NCI-H2081 (cell line): ENCODE results near the gene FERMT3.
"Not testable (repeated sequence)": the region's sequence is repeated elsewhere in the genome, so short reads cannot be mapped to it uniquely, and the experiment has no call there.

Experiments
- DNase-seq, 2 experiments: peaks; one replicate each; lab custom pipeline; 2025; lab: John Stamatoyannopoulos, UW

The FERMT3 gene

DNA sequence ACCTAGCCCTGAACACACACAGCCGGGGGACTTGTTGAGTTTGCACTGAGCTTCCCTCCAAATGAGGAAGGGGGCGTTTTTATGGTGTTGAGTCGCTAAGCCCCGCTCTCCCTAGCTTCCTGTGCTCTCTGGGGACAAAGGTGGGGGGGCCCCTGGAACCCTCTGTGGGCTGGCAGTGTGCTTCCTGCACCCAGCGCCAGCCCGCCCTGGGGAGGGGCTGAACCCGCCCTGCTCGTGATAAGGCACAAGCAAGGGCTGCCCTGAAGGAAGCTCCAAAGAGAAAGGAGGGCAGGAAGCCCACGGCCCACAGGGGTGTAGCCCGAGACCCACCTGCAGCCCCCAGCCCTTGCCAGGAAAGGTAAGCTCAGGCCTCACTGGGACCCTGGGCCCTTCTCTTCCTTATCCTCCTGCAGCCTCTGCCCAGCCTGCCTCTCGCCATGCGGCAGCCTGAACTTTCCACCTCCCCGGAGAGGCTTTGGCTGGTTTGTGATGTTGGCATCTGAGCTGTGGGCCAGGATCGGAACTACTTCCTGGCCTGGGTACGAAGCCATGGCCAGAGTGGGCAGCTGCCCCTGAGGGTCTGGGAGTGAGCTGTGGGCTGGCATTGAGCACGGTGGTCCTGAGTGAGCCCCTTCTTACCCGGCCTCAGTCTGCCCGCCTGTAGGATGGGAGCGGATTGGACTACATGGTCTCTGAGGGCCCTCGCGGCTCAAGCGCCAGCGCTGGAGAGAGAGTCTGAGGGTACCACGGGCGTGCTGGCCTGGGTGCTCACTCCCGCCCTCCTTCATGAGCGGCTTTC lies at the start of gene FERMT3:
Gene FERMT3, plus strand, starts transcription at position 265 of the 799 bp plus-strand sequence. CDS start 644 bp downstream, outside the sequence.
- DNase-seq, result no peak

GRCh38 chr11:64157631-64158394 lies 48.7 kb upstream of the FERMT3 start:
- DNase-seq, result no peak

GRCh38 chr11:64161037-64161436 lies 45.5 kb upstream of the FERMT3 start:
- DNase-seq, result no peak

DNA sequence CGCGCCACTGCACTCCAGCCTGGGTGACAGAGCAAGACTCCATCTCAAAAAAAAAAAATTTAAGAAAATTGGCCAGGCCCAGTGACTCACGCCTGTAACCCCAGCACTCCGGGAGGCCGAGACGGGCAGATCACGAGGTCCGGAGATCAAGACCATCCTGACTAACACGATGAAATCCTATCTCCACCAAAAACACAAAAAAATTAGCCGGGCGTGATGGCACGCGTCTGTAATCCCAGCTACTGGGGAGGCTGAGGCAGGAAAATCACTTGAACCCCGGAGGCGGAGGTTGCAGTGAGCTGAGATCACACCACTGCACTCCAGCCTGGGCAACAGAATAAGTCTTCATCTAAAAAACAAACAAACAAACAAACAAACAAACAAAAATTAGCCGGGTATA lies 43.8 kb upstream of the FERMT3 start:
- not testable (repeated sequence) for DNase-seq

DNA sequence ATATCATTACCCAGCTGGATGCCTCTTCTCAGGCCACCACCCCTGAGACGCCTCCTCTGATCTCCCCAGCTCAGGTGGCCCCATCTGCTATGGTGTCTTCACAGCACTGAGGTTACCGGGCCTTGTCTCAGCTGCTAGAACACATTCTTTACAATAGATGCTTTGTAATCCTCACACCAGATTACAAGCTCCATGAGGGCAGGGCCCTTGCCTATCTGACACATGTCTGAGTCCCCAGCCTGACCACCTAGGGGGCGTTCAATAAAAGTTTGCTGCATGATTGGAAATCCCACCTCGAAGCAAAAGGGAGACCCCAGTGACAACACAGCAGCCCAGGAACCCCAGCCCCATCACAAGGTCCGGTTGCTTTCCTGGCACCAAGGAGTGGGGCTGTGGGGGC lies 42.6 kb upstream of the FERMT3 start:
- no peak for DNase-seq

GRCh38 chr11:64164392-64165312 lies 41.9 kb upstream of the FERMT3 start:
- no peak for DNase-seq

DNA sequence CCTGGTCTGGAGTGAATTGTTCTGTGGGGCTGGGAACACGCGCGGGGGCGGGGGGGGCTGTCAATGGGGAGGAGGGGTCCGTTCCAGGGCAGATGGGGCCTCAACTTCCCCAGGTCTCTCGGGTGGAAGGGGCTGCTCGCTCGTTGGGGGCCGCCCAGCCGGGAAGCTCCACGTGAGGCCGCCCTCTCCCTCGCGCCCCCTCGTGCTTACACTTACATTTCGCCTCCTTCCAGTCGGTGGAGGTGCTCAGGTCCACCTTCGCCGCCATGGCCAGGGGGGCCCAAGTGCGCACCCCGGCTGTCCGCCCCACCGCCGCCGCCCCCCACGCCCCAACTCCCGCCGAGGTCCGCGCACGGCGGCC lies 41.1 kb upstream of the FERMT3 start:
- DNase-seq, result no peak

GRCh38 chr11:64165842-64166635 lies 40.5 kb upstream of the FERMT3 start, which contains the start of gene MACROD1:
Gene MACROD1 (minus strand): TSS chr11:64166113. CDS start chr11:64165994, 119 bp downstream.
- DNase-seq, result peak; percentile 83 to 92

- no peak for DNase-seq
These were observed 36.1 kb upstream of the FERMT3 start for GRCh38 chr11:64170419-64170818.

DNA sequence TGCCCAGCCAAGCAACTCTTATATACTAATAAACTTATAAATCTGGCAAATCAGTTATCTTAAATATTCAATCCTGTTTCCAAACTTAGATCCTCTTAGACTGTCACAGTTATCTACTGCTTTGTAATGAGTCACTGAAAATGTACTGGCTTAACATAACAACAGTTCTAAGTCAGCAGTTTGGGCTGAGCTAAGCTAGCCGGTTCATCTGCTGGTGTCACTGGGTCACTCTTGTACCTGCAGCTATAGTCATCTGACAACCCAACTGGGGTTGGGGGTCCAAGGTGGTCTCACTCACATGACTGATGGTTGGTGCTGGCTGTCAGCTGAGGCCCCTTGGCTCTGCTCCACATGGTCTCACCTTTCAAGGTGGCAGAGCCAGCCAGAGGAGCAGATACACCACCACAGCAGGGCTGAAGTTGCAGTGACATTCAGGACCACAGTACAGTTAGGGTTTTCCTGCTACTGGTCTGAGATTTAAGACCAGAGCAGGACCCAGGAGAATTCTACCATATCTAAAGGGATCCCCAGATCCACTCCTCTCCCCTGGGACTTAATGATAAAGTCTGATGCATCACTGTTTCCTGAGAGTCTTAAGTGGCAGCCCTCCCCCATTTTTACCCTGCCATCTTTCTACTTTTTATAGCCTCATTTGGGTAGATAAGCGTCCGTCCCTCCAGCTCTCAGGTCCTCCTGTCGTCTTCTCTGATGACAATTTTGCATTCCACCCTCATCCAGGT lies 32.7 kb upstream of the FERMT3 start:
- DNase-seq, result no peak

DNA sequence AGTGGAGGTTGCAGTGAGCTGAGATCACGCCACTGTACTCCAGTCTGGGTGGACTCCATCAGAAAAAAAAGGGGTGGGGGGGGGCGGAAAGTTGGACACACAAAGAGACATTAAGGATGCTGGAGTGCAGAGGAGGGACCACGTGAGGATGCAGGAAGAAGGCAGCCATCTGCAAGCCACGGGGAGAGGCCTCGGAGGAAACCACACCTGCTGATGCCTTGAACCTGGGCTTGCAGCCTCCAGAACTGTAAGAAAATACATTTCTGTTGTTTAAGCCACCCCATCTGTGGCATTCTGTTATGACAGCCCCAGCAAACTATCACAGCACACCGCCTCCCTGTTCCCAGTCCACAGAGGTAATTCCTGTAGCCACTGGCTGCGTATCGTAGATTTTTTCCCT lies 29.8 kb upstream of the FERMT3 start:
- no peak for DNase-seq

GRCh38 chr11:64178203-64178602 lies 28.3 kb upstream of the FERMT3 start:
- DNase-seq, result no peak

DNA sequence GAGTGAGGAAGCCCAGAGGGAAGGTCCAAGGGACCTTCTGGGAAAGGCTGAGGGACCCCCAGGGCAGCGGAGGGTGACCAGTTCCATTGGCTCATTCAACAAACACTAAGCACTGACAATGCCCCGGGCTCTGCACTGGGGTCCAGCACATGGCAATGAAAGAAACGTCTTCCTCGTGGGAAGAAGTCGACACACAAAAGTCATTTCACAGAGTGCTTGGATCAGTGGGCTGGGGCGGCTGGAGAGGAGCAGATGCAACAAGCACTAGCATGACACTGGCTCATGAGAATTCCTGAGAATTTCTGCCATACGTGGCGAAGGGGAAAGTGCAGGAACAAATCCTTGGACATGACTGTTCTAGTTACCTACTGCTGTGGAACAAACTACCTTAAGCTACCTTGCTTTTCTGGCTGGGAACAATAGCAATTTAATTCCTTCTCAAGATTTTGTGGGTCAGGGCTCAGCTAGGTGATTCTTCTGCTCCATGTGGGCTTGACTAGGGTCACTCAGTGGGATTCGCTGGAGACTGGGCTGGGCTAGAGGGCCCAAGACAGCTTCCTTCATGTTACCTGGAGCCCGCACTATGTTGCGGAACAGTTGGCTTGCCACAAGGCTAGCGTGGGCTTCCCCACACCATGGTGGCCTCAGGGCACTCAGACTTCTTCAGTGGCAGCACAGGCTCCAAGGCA lies 27.4 kb upstream of the FERMT3 start:
- no peak for DNase-seq

DNA sequence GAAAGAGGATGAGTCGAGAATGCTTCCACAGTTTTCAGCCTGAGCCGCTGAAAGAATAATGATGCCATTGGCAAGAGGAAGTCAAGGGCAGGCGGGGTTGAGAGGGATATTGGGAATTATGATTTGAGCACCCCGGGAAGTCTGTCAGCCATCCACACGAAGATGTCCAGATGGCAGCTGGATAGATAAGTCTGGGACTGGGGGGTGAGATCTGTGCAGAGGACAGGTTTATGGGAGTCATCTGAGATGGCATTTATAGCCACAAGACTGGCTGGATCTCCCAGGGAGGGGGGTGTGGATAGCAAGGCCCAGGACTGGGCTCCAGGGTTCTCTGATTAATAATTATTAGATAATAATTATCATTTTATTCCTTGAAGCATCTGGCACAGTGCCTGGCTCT lies 25.6 kb upstream of the FERMT3 start:
- no peak for DNase-seq

- DNase-seq, result peak; percentile 27 to 46
These were observed 24.8 kb upstream of the FERMT3 start for GRCh38 chr11:64181506-64182411.

DNA sequence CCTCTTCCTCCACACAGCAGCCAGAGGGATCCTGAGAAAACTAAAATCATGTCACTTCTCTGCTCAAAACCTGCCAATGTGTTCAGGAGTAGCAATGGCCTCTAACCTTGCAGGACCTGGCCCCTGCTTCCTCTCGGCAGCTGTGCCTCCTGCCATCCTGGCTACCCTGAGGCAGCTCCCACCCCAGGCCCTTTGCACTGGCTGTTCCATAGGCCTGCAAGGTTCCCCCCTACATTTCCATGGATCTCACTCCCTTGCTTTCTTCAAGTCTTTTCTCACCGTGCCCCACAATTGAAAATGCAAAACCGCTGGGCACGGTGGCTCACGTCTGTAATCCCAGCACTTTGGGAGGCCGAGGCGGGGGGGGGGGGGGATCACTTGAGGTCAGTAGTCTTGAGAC lies 22.6 kb upstream of the FERMT3 start:
- no peak for DNase-seq

GRCh38 chr11:64185175-64185692 lies 21.3 kb upstream of the FERMT3 start:
- DNase-seq, result peak; percentile 41 to 63

DNA sequence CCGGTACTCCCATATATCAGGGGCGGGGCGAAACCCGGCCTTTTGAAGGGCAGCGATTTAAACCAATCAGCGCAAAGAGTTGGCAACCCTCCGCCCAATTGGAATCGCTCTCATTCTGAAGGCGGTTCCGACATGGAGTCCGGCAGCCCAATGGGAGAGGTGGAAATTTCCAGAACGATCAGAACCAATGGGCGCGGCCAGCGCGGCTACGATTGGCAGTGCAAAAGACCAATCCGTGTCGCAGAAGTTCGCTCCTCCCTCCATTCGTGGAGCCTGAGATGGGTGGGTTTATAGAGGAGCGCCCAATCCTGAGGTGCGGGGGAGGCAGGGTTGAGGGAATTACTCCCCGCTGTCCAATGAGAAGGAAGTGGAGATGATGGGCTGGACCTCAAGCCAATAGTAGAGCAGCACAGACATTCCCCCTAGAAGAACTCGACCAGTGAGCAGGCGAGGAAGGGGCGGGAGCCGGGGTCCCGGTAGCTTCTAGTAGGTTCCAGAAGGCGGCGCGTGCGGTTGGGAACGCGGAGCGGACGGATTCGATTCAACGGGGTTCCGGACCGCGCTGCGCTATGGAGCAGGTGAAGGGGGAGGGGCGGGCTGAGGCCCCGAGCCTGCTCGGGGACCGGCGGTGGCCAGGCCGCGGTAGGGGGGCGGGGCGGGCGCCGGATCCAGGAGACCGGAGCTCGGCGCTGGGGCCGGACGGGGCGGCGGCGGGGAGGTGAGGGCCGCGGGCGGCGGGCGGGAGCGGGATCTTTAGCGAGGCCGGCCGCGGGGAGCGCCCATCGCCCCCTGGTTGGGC lies 20.6 kb upstream of the FERMT3 start, which contains the start of gene STIP1:
Gene STIP1, plus strand, starts transcription at position 479 of the 799 bp plus-strand sequence. Its CDS starts 91 bp downstream, at position 570.
- peak; percentile 99 to 100 for DNase-seq
